HG02759 (cell line): ENCODE data around the gene TRIM44.
A peak's percentile ranks its signal among the peaks of the same experiment; 100 is the strongest.
"Not testable (repeated sequence)": the region's sequence is repeated elsewhere in the genome, so short reads cannot be mapped to it uniquely, and the experiment has no call there.

ENCODE experiments used
- ATAC-seq: cut with Tn5 transposase; IDR thresholded peaks from one replicate; pipeline ENCODE4 v1.9.1; 2021; ENCODE audit warnings: mild to moderate bottlenecking, moderate library complexity; ENCODE audit not compliant: unreplicated experiment

TRIM44 gene

DNA sequence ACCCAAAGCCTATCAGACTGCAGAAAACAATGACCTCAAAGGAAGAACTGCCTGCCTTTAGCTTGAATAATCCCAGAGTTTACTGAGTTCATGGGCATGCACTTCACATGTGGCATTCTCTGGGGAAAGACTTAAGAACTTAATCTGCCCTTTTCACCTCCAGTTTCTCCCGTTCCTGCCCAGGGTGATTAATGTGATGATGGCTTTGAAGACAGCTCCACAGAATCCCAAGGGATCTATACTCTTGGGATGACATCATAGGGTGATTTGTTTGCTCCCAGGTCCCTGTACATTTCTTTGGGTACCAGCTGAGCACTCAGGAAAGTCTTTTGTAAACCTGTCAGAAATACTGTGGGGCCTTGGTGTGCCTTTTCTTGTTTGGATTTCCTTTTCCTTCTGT lies 30.3 kb upstream of the TRIM44 start:
- ATAC-seq, result no peak

DNA sequence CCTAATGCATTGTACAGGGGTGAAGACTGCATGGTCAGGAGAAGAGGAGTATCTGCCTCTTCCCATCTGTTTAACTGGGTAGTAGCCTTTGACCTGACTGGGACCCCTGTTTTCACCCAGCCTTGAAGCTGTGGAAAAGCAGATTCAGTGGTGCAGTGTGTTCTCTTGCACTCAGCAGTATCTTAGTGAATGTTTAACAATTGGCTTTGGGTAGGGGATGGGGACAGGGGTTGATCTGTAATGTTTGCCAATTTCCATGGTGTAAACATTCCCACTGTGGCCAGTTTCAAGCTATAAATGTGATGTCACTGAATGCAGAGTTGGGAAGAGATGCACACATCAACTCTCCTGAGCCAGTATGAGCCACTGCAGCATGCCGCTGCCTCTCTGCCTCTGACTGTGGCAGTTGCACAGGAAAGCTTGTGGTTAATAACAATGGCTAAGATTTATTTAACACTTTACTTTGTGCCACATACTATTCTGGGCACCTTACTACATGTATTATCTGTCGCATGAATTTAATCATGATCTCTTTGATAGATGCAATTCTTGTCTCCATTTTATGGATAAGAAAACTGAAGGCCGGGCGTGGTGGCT lies 28.6 kb upstream of the TRIM44 start:
- no peak for ATAC-seq

DNA sequence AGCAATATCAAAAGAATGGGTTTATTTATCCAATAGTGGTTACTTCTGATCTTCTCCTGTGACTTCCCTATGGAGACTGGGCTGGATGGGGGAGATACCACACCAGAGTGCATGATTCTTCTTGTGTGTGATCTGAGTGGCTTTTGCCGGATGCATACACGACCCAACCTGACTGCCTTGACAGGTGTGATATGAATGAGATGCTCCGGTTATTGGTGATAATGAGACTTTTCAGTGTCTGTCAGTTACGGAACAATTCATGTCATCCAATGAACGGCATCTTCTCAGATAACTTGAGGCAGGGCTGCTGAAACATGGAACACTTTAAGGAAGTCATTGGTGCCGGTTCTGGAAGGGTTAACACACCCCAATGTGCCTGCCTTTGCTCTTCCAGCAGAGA lies 26.6 kb upstream of the TRIM44 start:
- ATAC-seq, result no peak

DNA sequence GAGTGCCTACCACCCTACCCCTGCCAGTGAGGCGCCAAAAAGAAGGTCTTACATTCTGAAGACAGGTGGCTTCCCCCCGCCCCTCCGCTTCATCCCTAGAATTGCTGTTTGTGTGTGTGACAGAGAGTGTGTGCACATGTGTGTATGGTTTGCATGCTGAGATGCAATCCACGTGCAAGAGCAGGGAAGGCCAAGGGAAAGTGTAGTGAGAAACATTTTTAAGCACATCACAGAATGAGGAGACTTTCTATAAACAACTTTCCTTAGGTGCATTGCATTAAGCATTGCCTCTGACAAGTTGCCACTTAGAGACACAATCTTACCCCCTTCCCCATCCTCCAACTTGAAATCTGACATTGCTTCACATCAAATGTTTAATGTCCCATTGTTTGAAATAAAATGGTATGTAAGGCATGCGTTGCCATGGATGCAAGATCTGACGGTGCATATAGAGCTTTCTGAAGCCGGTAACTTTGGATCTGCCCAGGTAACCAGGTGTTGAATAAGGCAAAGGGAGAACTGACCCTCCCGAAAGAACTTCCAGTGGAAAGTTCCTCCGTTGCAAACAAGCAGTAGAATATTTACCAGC lies 22.9 kb upstream of the TRIM44 start:
- no peak for ATAC-seq

DNA sequence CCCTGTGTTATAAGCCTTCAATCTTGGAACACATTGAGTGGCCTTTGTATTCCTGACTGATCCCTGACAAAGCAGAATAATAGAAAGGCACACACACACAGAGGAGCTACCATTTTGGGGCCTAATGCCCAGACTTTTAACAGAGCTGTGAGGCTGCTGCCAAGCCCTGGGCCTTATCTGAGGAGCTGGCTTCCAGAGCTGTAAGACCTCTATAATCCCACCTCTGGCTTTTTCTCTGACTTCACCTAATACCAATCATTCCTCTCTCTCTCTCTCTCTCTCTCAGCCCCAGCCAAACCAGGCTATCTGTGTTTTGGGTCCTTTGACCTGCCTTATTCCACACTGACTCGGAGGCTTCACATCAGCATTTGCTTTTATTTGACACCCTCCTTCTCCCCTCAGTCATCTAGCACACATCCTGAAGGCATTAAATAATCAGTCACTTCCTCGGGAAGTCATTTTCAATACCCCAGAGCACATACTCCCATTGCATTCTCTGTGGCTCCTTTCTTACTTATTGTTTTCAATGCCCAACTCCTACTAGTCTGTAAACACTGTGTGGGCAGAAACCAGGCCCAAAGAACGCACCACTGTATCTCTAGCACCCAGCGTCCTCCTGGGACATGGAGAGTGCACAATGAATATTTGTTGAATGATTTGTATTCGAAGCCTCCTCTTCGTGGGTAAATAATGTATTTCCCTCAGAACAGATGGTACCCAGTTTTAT lies 21.2 kb upstream of the TRIM44 start:
- ATAC-seq, result no peak

DNA sequence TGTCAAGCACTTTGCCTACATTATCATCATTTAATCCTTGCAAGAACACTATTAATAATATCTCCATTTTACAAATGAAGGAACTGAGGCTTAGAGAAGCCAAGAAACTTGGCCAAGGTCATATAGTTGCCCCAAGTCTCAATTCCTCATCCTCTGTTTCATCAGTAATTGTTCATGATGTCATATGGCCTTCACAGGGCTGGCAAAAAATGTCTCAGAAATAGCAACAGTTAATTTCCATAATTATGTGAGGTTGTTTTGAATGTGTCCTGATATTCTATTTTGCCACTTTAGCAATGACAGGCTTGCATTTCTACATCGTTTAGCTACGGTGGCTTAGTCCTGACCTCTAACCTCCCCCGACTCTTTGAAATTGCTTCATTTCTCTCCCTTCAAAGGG lies 20.6 kb upstream of the TRIM44 start:
- ATAC-seq, result no peak

DNA sequence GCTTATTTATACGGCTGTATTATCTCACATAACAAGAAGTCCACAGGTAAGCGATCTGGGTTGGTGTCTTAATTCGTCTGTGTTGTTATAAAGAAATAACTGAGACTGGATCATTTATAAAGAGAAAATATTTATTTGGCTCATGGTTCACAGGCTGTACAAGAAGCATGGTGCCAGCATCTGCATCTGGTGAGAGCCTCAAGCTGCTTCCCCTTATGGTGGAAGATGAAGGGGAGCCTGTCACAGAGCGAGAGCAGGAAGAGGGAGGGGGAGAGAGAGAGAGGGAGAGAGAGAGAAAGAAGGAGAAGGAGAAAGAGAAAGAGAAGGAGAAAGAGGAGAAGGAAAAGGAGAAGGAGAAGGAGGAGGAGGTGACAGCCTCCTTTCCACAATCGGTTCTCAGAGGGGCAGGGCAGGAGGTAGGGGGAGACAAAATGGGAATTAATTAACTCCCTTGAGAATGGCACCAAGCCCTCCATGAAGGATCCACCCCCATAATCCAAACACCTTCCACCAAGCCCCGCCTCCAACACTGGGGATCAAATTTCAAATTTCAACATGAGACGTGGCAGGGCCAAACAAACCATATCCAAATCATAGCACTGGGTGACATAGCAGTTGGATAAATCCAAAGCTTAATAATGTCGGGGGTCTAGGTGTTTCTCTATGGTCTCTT lies 15.0 kb upstream of the TRIM44 start:
- no peak for ATAC-seq

DNA sequence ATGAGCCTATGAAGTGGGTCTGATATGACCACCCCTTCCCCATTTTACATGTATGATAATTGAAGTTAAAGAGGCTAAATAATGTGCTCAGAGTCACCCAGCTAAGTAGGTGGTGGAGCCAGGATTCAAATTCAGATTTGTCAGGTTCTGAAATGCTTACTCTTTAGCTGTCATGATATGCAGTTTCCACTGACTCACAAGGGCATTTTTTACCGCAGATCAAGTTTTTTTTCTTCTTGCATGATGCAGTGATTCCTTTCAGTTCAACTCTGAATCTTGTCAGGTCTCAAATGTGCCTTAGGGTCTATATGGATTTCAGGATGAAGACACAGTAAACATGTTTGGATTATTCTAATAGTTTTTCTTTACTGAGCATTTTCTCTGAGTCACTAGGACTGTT lies 12.6 kb upstream of the TRIM44 start:
- no peak for ATAC-seq

DNA sequence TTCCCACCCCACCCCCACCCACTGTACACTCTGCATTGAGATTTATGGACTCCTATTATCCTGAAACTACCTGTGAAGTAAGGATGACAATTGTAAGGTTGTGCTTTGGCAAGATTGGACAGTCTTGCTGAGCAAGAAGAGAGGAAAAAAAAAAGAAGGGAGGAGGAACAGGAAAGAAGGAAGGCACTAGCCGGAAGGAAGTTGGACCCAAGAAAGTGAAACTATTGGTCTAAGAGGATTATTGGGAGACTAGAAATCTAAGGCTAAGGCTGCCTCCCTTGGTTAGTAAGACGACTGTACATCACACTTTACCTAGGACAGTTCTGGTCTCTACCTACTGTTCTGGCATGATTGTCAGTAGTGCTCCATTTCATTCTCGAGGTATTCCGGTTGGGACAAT lies 12.1 kb upstream of the TRIM44 start:
- no peak for ATAC-seq

DNA sequence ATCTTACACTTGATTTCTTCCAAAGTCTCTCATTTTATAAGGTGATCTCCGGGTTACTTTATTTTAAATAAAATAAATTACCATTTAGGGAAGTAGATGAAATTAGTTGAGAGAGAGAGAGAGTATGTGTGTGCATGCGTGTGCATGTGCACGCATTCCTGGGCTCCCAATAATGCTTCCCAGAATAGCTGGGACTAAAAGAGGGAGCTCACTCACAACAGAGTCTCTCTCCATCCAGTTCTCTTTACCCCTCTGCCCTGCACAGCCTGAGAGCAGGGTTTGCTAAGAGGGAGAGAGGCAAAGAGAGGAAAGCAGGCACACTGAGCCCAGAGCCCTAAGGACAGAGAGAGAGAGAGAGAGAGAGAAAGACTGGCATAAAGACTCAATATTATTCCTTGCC lies 11.3 kb upstream of the TRIM44 start:
- ATAC-seq, result no peak

DNA sequence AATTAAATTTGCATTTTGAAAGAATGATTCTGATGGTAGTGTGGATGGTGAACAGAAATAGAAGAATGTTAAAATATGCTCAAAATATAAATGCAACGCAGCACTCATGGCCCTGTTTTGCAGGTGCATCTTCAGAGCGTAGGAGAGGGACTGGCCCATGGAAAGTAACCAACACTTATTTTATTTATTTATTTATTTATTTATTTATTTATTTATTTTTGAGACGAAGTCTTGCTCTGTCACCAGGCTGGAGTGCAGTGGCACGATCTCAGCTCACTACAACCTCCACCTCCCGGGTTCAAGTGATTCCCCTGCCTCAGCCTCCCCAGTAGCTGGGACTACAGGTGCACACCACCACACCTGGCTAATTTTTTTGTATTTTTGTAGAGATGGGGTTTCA lies 9.8 kb upstream of the TRIM44 start:
- not testable (repeated sequence) for ATAC-seq

DNA sequence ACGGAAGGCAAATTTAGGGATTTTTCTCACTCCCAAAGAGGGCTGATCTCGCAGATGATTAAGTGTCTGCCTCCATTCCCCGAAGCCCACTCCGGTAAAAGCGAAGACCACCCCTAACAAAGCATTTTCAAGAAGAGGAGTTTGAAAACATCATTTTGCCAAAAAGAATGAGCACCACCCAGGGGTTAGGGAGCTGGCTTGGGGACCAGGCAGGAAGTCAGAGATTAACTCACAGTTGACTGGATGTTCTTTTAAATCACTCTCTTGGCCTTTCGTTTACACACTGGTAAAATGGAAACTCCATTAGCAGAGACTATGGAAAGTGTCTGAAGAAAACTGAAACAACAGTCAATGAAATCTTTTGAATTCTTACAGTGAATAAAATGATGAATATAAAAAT lies 7.9 kb upstream of the TRIM44 start:
- no peak for ATAC-seq

DNA sequence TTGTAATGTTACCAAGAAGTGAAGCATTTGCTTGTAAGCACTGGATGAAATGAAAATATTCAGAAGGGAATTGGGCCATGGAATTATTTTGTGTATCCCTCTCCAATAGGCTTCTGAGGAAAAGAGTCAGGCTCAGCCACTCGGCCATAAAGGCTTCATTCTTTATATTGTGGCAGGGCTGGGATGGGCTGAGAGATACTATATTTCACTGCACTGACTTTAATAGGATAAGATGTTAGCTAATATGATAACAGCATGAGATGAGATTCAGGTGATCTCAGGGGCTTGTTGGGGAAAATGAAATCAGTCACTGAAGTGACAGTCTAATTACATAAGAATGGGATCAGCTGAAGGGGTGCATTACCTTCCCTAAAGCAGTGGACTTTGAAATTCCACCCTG lies 7.3 kb upstream of the TRIM44 start:
- ATAC-seq, result no peak

DNA sequence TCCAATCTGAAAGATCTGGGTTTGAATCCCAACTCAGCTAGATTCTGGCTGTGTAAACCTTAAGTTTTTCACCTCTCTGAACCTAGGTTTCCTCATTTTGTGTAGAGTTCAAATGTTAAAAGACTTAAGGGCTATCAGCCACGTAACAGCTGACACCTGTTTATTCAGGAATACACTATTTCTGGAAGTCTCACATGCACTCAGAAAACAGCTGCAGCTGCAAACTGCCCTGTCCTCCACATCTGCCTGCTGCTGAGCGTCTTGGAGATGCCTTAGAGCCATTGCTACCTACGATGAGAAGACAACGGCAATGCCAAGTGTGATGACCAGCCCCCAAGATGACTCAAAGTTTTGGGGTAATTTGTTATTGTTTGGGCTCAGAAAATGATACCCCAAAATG lies 6.7 kb upstream of the TRIM44 start:
- ATAC-seq, result no peak

DNA sequence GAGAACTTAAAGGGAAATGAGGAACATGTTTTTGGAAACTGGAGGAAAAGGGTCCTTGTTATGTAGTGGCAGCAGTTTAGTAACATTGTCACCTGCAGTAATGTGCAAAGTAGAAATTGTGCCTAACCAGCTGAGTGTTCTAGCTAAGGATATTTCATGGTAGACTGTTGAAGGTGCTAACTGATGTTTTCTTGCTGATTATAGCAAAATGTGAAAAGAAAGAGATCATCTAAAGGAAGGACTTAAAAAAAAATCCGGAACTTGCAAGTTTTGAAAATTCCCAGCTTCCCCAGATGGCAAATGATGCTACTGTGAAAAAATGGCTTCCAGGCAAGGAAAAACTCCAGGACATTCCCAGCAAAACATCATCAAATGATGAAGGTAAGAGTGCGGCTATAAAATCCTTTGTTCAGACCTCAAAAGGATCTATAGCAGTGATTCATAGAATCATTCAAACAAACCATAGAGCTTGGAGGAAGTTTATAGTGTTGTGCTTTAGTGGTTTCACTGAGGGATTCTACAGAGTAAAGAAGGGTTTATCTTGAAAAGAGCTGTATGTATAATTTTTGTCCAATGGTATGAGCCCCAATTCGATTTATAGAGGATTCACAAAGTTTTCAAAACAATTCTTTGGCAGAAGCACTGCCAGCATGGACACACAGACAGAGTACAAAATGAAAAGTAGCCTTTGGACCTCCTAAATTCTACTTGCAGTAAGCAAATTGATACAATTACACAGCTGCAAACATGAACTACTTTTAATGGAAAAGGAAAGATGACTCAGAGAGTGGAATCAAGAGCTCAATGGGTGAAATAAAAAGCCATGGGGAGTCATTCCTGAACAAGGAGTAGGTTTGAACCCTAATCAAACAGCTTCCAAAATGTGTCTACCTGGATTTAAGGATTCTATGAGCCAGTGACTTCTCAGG lies 4.3 kb upstream of the TRIM44 start:
- ATAC-seq, result no peak

DNA sequence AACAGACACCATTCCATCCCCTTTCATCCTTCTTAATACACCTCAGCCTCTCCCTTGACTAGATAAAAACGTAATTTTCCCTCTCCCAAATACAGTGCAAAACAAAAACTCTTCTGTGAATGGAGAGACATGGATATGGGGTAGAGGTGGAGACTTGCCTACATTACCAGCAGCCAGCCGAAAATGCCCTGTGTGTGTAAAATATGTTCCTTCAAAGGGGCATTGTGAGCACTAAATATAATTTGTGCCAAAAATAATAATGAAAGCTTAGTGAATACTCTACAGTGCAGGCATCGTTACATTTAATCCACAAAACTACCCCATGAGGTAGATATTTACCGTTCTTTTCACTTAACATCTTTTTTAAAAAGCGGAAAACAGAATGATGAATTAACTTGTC lies 1.0 kb upstream of the TRIM44 start:
- no peak for ATAC-seq

DNA sequence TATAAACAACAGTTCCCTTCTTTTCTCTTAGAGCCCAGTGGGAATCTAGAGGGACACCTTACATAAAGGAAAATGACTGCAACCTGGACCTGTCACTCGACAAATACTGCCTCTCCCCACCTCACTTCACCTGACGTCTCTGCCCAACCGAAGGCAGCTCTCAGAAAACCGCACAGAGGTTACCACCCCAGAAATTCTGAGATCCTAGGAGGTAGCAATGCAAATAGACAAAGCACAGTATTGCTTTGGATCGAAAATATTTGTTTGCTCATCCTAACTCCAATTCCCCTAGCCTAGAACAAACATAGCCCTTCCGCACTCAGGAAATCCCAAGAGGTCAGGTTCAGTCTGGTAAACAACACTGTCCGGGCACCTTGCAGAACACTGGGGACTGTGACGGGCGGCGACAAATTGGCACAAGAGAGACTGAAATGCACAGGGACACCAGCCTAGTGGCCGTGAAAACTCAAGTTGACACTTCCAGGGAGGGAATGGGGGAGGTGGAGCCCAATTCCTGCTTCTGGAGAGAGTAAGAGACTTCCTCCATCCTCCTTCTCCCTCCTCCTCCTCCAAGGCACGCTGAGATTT lies 420 bp upstream of the TRIM44 start:
- ATAC-seq, result peak; percentile 48

DNA sequence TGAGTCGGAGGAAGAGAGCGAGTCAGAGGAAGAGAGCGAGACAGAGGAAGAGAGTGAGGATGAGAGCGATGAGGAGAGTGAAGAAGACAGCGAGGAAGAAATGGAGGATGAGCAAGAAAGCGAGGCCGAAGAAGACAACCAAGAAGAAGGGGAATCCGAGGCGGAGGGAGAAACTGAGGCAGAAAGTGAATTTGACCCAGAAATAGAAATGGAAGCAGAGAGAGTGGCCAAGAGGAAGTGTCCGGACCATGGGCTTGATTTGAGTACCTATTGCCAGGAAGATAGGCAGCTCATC lies 780 bp downstream of the TRIM44 start:
- ATAC-seq, result no peak

DNA sequence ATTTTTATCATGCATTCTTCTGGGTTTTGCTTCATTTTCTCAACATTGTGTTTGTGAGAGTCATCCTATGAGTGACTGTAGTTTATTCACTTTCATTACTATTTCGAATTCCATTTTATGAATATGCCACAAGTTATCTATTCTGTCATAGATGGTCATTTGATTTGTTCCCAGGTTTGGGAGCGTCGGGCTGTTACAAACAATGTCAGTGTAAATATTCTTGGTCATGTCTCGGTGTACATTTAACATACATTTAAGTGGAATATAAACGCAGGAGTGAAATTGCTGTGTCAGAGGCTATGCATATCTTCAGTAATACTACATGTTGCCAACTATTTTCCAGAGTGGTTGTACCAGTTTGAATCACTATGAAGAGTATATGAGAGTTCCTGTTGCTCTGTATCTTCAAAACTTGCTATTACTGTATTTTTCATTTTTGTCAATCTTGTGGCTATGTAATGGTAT lies 2.4 kb downstream of the TRIM44 start:
- no peak for ATAC-seq

DNA sequence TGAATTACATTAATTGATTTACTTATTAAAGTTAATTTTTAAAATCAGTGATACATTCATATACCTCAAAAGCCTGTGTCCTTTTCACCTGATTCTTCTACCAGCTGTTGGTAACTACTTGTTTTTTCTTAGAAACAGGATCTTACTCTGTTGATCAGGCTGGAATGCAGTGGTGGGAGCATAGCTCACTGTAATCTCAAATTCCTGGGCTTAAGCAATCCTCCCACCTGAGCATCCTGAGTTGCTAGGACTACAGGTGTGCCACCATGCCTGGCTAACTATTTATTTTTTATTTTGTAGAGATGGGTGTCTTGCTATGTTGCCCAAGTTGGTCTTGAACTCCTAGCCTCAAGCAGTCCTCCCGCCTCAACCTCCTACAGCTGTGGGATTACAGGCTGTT lies 4.7 kb downstream of the TRIM44 start:
- ATAC-seq, result no peak

DNA sequence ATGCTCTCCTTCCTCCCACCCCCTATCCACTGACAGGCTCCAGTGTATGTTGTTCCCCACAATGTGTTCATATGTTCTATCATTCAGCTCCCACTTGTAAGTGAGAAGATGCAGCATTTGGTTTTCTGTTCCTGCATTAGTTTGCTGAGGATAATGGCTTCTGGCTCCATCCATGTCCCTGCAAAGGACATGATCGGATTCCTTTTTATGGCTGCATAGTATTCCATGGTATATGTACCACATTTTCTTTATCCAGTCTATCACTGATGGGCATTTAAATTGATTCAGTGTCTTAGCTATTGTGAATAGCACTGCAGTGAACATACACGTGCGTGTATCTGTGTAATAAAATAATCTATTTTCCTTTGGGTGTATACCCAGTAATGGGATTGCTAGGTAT lies 5.8 kb downstream of the TRIM44 start:
- ATAC-seq, result not testable (repeated sequence)
